GM19025 (cell line): Measurements from ENCODE around the gene TSKU.
"Not testable (repeated sequence)": the region's sequence is repeated elsewhere in the genome, so short reads cannot be mapped to it uniquely, and the experiment has no call there.

Experiments used
- ATAC-seq: cut with Tn5 transposase; IDR thresholded peaks from one replicate; pipeline ENCODE4 v1.9.1; 2021; ENCODE audit warnings: mild to moderate bottlenecking, low read depth, moderate library complexity; ENCODE audit not compliant: unreplicated experiment

Gene TSKU

GRCh38 chr11:76787271-76787670 is 4.1 kb downstream of the TSKU start:
- no peak for ATAC-seq

GRCh38 chr11:76787911-76788596 is 4.9 kb downstream of the TSKU start:
- no peak for ATAC-seq

GRCh38 chr11:76788661-76789442 is 5.7 kb downstream of the TSKU start:
- ATAC-seq: no peak

GRCh38 chr11:76789443-76789719 is 6.2 kb downstream of the TSKU start:
- no peak for ATAC-seq

- no peak for ATAC-seq
Observed at GRCh38 chr11:76790251-76790650, 7.1 kb downstream of the TSKU start.

- not testable (repeated sequence) for ATAC-seq
Observed at GRCh38 chr11:76791002-76791770, 8.0 kb downstream of the TSKU start.

- ATAC-seq: no peak
Observed at GRCh38 chr11:76791861-76792260, 8.7 kb downstream of the TSKU start.

GRCh38 chr11:76792505-76793264 is 9.5 kb downstream of the TSKU start:
- no peak for ATAC-seq

- ATAC-seq: no peak
Observed at GRCh38 chr11:76793391-76794291, 10.5 kb downstream of the TSKU start.

- ATAC-seq: no peak
Observed at GRCh38 chr11:76794371-76795289, 11.5 kb downstream of the TSKU start.

GRCh38 chr11:76795290-76795935 is 12.3 kb downstream of the TSKU start:
- ATAC-seq: no peak

- no peak for ATAC-seq
Observed at GRCh38 chr11:76795936-76796441, 12.8 kb downstream of the TSKU start.

GRCh38 chr11:76796511-76797198 is 13.5 kb downstream of the TSKU start:
- ATAC-seq: no peak

- no peak for ATAC-seq
Observed at GRCh38 chr11:76797341-76798201, 14.4 kb downstream of the TSKU start.

- ATAC-seq: no peak
Observed at GRCh38 chr11:76798202-76798581, 15.0 kb downstream of the TSKU start.

- ATAC-seq: no peak
Observed at GRCh38 chr11:76798671-76799065, 15.5 kb downstream of the TSKU start.
